Activated naive CD4-positive, alpha-beta T cell treated with anti-CD3 and anti-CD28 coated beads, Interleukin-2, amount 10 ng/mL, durations not matched to agents 7 days and 5 days (primary cell): ENCODE results near the gene AMDHD2.
A peak's percentile ranks its signal among the peaks of the same experiment; 100 is the strongest.

ENCODE experiments used
- CTCF ChIA-PET: fragments of 350-600 bp; sonication (Branson Sonifier 250); formaldehyde crosslinking; loops from one replicate; lab custom pipeline; 2021; ENCODE audit warnings: antibody characterized with exemption; lab: Charles Lee
- DNase-seq: peaks from one replicate; pipeline ENCODE4 v3.0.0-alpha.2; 2020
- H3K27ac Mint-ChIP-seq: one replicate; pipeline ENCODE4 v1.8.0; 2021; ENCODE audit warnings: mild to moderate bottlenecking, moderate library complexity, mixed read lengths
- H3K27me3 Mint-ChIP-seq: one replicate; pipeline ENCODE4 v1.8.0; 2021; ENCODE audit warnings: mild to moderate bottlenecking, mixed read lengths
- H3K36me3 Mint-ChIP-seq: one replicate; pipeline ENCODE4 v1.8.0; 2021; ENCODE audit warnings: mixed read lengths
- H3K4me1 Mint-ChIP-seq: one replicate; pipeline ENCODE4 v1.8.0; 2021; ENCODE audit warnings: mixed read lengths
- H3K4me3 Mint-ChIP-seq: one replicate; pipeline ENCODE4 v1.8.0; 2021; ENCODE audit warnings: mild to moderate bottlenecking, moderate library complexity, mixed read lengths
- H3K9me3 Mint-ChIP-seq: one replicate; pipeline ENCODE4 v1.8.0; 2021; ENCODE audit warnings: mixed read lengths

AMDHD2 gene

DNA sequence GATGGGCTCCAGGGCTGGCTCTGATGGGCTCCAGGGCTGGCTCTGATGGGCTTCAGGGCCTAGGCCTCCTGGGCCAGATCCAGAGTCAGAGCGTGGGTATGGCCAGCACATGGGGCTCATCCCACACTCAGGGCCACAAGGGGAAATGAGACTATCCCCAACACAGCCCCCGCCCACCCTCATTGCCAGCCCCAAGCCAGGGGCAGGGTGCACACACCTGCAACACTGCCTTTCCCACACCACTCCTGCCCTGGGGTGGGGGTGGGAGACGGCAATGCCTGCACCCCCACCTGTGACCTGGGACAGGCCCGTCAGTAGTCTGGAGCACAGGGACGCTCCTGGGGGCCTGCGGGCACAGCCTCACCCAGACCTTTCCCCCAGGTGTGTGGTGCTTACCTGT lies 20.7 kb upstream of the AMDHD2 start:
- H3K4me3 Mint-ChIP-seq: no peak overlapping the region

GRCh38 chr16:2499890-2500429 lies 20.2 kb upstream of the AMDHD2 start:
- CTCF ChIA-PET: interaction anchor here (2.1 to 2.5 kb wide), 4 partner anchors 13 to 162 kb away, joined by 5 to 12 read pairs (median 6); partner anchors contain the start of gene TBC1D24
- H3K4me3 Mint-ChIP-seq: no peak overlapping the region
- no peak for DNase-seq
- no peaks in the 10 kb centered on the region for H3K9me3 Mint-ChIP-seq
- H3K36me3 Mint-ChIP-seq: no peaks in the 10 kb centered on the region
- no peaks in the 10 kb centered on the region for H3K27me3 Mint-ChIP-seq
- H3K27ac Mint-ChIP-seq: no peak overlapping the region
- no peaks in the 10 kb centered on the region for H3K4me1 Mint-ChIP-seq

More for the DNA sequence above, 20.7 kb upstream of the AMDHD2 start:
- DNase-seq: no peak
- Mint-ChIP-seq H3K36me3 (no peaks in the 10 kb centered on the region), H3K4me1 (no peaks in the 10 kb centered on the region), H3K9me3 (no peaks in the 10 kb centered on the region), H3K27me3 (no peaks in the 10 kb centered on the region), H3K27ac (no peak overlapping the region)
- CTCF ChIA-PET: interaction anchor here (2.3 to 2.5 kb wide), 2 partner anchors 156 to 161 kb away, joined by 5 to 7 read pairs; no protein-coding TSS in a partner anchor

- Mint-ChIP-seq H3K27me3 (no peaks in the 10 kb centered on the region), H3K9me3 (no peaks in the 10 kb centered on the region), H3K4me1 (no peaks in the 10 kb centered on the region), H3K36me3 (no peaks in the 10 kb centered on the region), H3K27ac (no peak overlapping the region), H3K4me3 (no peak overlapping the region)
- CTCF ChIA-PET: interaction anchor here (1.0 to 2.5 kb wide), 13 partner anchors 9 to 482 kb away, joined by 3 to 13 read pairs (median 5); partner anchors contain the start of gene TBC1D24
- no peak for DNase-seq
Observed at GRCh38 chr16:2500430-2500917, 19.7 kb upstream of the AMDHD2 start.

- peak; percentile 88 for DNase-seq
- Mint-ChIP-seq H3K27me3 (peaks cover 4% of the 10 kb centered on the region), H3K4me1 (no peaks in the 10 kb centered on the region), H3K4me3 (no peak overlapping the region), H3K27ac (no peak overlapping the region), H3K9me3 (no peaks in the 10 kb centered on the region), H3K36me3 (no peaks in the 10 kb centered on the region)
- CTCF ChIA-PET: interaction anchor here (0.5 to 2.5 kb wide), 20 partner anchors 8 to 482 kb away, joined by 3 to 13 read pairs (median 4); partner anchors contain the start of genes CCNF and TBC1D24
Observed at GRCh38 chr16:2500918-2501750, 19.0 kb upstream of the AMDHD2 start.

GRCh38 chr16:2501946-2502895 lies 17.9 kb upstream of the AMDHD2 start:
- no peak for DNase-seq
- Mint-ChIP-seq H3K4me3 (no peak overlapping the region), H3K27me3 (peaks cover 8% of the 10 kb centered on the region), H3K9me3 (no peaks in the 10 kb centered on the region), H3K36me3 (no peaks in the 10 kb centered on the region), H3K4me1 (no peaks in the 10 kb centered on the region), H3K27ac (no peak overlapping the region)
- CTCF ChIA-PET: interaction anchor here (0.5 to 2.5 kb wide), 17 partner anchors 7 to 483 kb away, joined by 3 to 13 read pairs (median 4); partner anchors contain the start of genes CCNF and TBC1D24

- H3K4me1 Mint-ChIP-seq: peaks cover 2% of the 10 kb centered on the region
- H3K9me3 Mint-ChIP-seq: no peaks in the 10 kb centered on the region
- CTCF ChIA-PET: no interaction called here
- no peak overlapping the region for H3K27ac Mint-ChIP-seq
- H3K36me3 Mint-ChIP-seq: no peaks in the 10 kb centered on the region
- peaks cover 16% of the 10 kb centered on the region for H3K27me3 Mint-ChIP-seq
- DNase-seq: no peak
- no peak overlapping the region for H3K4me3 Mint-ChIP-seq
Observed at GRCh38 chr16:2505695-2506094, 14.5 kb upstream of the AMDHD2 start.

GRCh38 chr16:2507052-2507659 lies 13.0 kb upstream of the AMDHD2 start:
- Mint-ChIP-seq H3K9me3 (no peaks in the 10 kb centered on the region), H3K4me3 (no peak overlapping the region), H3K27me3 (peaks cover 28% of the 10 kb centered on the region), H3K4me1 (peaks cover 4% of the 10 kb centered on the region), H3K36me3 (no peaks in the 10 kb centered on the region), H3K27ac (no peak overlapping the region)
- CTCF ChIA-PET: interaction anchor here (0.6 to 0.8 kb wide), 2 partner anchors 236 to 579 kb away, joined by 3 read pairs; no protein-coding TSS in a partner anchor
- no peak for DNase-seq

- H3K27ac Mint-ChIP-seq: no peak overlapping the region
- H3K4me3 Mint-ChIP-seq: no peak overlapping the region
- peaks cover 33% of the 10 kb centered on the region for H3K27me3 Mint-ChIP-seq
- CTCF ChIA-PET: interaction anchor here (0.8 kb wide), 1 partner anchor 237 kb away, joined by 3 read pairs; no protein-coding TSS in a partner anchor
- H3K9me3 Mint-ChIP-seq: no peaks in the 10 kb centered on the region
- no peaks in the 10 kb centered on the region for H3K36me3 Mint-ChIP-seq
- DNase-seq: no peak
- peaks cover 9% of the 10 kb centered on the region for H3K4me1 Mint-ChIP-seq
Observed at GRCh38 chr16:2507665-2508064, 12.5 kb upstream of the AMDHD2 start.

DNA sequence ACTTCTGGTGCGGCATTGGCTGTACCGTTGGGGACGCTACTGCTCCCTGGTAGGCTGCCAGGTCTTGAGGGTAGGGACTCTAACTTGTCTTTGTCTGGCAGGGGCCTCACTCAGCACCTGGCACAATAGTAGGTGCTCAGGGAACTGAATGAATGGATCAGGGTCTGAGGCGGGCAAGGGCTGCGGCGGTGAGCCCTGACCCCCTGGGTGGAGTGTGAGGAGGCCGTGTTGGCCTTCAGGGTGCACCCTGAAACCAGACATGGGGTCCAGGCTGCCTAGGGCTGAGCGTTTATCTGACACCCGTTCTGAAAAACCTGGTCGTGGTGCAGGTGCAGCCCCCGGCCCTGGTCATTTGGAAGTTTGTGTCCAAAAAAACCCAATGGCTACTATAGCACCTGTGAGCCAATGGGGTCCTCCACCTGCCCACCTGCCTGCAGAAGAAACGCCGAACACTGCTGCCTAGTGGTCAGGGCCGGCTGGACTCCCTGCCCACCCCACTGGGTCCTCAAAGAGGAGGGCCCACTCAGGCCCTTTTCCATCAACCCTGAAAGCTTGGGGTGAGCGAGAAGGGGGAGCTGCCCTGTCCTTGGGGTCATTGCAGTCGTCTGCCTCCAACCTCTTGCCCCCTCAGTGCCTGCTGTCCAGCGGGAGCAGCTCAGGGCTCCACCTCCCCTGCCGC lies 11.3 kb upstream of the AMDHD2 start:
- Mint-ChIP-seq H3K9me3 (no peaks in the 10 kb centered on the region), H3K4me3 (no peak overlapping the region), H3K27ac (no peak overlapping the region), H3K27me3 (peaks cover 33% of the 10 kb centered on the region), H3K4me1 (peaks cover 17% of the 10 kb centered on the region), H3K36me3 (no peaks in the 10 kb centered on the region)
- CTCF ChIA-PET: interaction anchor here (1.7 kb wide), 1 partner anchor 7 kb away, joined by 5 read pairs; no protein-coding TSS in a partner anchor
- no peak for DNase-seq

- no peak overlapping the region for H3K4me3 Mint-ChIP-seq
- no peak overlapping the region for H3K27ac Mint-ChIP-seq
- peaks cover 29% of the 10 kb centered on the region for H3K27me3 Mint-ChIP-seq
- peaks cover 33% of the 10 kb centered on the region for H3K4me1 Mint-ChIP-seq
- CTCF ChIA-PET: interaction anchor here (0.9 kb wide), 1 partner anchor 16 kb away, joined by 4 read pairs; no protein-coding TSS in a partner anchor
- H3K9me3 Mint-ChIP-seq: no peaks in the 10 kb centered on the region
- H3K36me3 Mint-ChIP-seq: peaks cover 2% of the 10 kb centered on the region
- no peak for DNase-seq
Observed at GRCh38 chr16:2511128-2511800, 8.9 kb upstream of the AMDHD2 start.

- CTCF ChIA-PET: no interaction called here
- Mint-ChIP-seq H3K36me3 (peaks cover 8% of the 10 kb centered on the region), H3K27me3 (peaks cover 26% of the 10 kb centered on the region), H3K27ac (peak overlapping the region; percentile 95), H3K4me3 (peak overlapping the region; percentile 91), H3K4me1 (peaks cover 42% of the 10 kb centered on the region), H3K9me3 (no peaks in the 10 kb centered on the region)
- DNase-seq: no peak
Observed at GRCh38 chr16:2511996-2512734, 8.0 kb upstream of the AMDHD2 start.
